ENCODE results near the gene BAHD1. TPM values are rescaled to one million over a fixed set of nuclear protein-coding genes. Genes with fewer than 3 reads are reported as not detected.
A peak's percentile ranks its signal among the peaks of the same experiment; 100 is the strongest.

The BAHD1 gene
- total RNA-seq, 4 donors from 2014 or later = 8.8 to 27.4 (median 13.5) TPM

DNA sequence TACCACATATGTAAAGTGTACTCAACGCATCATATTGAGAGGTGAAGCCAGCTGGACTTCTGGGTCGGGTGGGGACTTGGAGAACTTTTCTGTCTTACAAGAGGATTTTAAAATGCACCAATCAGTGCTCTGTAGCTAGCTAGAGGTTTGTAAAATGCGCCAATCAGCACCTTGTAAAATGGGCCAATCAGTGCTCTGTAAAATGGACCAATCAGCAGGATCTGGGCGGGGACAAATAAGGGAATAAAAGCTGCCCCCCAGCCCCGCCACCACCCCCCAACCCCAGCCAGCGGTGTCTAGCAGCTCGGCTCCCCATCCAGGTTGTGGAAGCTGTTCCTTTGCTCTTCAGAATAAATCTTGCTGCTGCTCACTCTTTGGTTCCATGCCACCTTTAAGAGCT, 41.4 kb upstream of the BAHD1 start:
- Histone ChIP-seq H3K4me3 (no peak overlapping the region), H3K4me1 (peaks cover 0 to 2% of the 10 kb centered on the region in 2 donors), H3K36me3 (no peaks in the 10 kb centered on the region), H3K27ac (no peak overlapping the region), H3K27me3 (no peaks in the 10 kb centered on the region), H3K9me3 (no peaks in the 10 kb centered on the region)
- ATAC-seq (no peak), DNase-seq (no peak)
- TF ChIP-seq, protein P1, sequence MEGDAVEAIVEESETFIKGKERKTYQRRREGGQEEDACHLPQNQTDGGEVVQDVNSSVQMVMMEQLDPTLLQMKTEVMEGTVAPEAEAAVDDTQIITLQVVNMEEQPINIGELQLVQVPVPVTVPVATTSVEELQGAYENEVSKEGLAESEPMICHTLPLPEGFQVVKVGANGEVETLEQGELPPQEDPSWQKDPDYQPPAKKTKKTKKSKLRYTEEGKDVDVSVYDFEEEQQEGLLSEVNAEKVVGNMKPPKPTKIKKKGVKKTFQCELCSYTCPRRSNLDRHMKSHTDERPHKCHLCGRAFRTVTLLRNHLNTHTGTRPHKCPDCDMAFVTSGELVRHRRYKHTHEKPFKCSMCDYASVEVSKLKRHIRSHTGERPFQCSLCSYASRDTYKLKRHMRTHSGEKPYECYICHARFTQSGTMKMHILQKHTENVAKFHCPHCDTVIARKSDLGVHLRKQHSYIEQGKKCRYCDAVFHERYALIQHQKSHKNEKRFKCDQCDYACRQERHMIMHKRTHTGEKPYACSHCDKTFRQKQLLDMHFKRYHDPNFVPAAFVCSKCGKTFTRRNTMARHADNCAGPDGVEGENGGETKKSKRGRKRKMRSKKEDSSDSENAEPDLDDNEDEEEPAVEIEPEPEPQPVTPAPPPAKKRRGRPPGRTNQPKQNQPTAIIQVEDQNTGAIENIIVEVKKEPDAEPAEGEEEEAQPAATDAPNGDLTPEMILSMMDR (IDR thresholded peaks at IDR 0.05 in 4 of 5, conservative IDR thresholded peaks at IDR 0.05 in 1 of 5) = no peak
- TF ChIP-seq POLR2A (IDR thresholded peaks at IDR 0.05) = no peak
- intact Hi-C loops (cut with DNase I; ENCODE audit: low total_unique reads) (no loop called here), in situ Hi-C loops (cut with MboI; ENCODE audit: low sequenced_read_pairs in 4 of 4) (no loop called here)

DNA sequence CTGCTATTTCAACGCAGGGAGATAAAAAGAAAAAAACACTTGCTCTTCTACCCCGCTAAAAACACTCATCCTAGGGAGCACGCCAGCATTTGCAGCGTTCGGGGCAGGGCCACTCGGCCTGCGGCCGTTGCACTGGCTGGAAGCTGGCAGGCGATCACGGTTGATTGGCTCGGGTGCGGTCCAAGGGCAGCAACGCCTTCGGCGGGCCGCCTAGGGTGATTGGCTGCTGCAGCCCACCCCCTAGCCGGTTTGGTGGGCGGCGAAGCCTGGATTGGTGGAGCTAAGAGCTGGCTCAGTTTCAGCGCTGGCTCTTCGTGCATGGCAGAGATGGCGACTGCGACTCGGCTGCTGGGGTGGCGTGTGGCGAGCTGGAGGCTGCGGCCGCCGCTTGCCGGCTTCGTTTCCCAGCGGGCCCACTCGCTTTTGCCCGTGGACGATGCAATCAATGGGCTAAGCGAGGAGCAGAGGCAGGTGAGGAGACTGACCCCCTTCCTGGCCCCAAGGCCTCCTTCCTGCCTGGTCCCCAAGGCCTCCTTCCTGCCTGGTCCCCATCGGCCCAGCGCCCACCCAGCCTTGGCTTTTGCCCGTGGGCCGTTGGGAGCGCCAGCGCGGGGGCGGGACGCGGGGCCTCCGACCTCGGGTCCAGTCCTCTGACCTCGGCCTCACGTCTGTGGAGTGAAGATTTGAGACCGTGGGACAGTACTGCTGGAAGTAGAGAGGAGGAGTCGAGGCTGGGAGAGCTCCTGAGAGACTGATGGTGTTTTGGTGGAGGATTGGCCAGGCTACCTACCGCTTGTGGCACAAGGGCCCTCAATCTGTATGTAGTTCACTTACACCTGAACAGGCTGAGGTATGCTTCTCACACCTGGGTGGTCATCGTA, 35.0 kb upstream of the BAHD1 start, which contains the start of gene IVD:
IVD (plus strand) TSS at position 295 of the 881 bp plus-strand sequence; CDS start at position 328, 33 bp downstream.
- H3K4me1 ChIP-seq = peaks cover 8 to 11% of the 10 kb centered on the region in 2 donors
- H3K4me3 ChIP-seq = peak within 1 kb of the TSS; percentile 64 to 87 (median 73)
- H3K27ac ChIP-seq = peak within 1 kb of the TSS; percentile 74 to 81 (median 75)
- no peaks in the 10 kb centered on the region for H3K9me3 ChIP-seq
- intact Hi-C loops (cut with DNase I; ENCODE audit: low total_unique reads) (loop anchor here (1.0 to 10.0 kb wide), 3 partner anchors 25 to 361 kb away; partner anchors contain the start of gene INAFM2), in situ Hi-C loops (cut with MboI; ENCODE audit: low sequenced_read_pairs in 4 of 4) (loop anchor here in 1 of 4 donors (25.0 kb wide), 1 partner anchor 368 kb away; the partner anchor contains the start of gene SRP14)
- H3K27me3 ChIP-seq = no peaks in the 10 kb centered on the region
- H3K36me3 ChIP-seq = peaks cover 0 to 16% of the 10 kb centered on the region in 2 donors
- TF ChIP-seq, protein P1 (IDR thresholded peaks at IDR 0.05 in 4 of 5, conservative IDR thresholded peaks at IDR 0.05 in 1 of 5) = no peak
- peak; percentile 41 to 45 for TF ChIP-seq POLR2A (IDR thresholded peaks at IDR 0.05)
- ATAC-seq (peak; percentile 93 to 97), DNase-seq (peak; percentile 90 to 94)

DNA sequence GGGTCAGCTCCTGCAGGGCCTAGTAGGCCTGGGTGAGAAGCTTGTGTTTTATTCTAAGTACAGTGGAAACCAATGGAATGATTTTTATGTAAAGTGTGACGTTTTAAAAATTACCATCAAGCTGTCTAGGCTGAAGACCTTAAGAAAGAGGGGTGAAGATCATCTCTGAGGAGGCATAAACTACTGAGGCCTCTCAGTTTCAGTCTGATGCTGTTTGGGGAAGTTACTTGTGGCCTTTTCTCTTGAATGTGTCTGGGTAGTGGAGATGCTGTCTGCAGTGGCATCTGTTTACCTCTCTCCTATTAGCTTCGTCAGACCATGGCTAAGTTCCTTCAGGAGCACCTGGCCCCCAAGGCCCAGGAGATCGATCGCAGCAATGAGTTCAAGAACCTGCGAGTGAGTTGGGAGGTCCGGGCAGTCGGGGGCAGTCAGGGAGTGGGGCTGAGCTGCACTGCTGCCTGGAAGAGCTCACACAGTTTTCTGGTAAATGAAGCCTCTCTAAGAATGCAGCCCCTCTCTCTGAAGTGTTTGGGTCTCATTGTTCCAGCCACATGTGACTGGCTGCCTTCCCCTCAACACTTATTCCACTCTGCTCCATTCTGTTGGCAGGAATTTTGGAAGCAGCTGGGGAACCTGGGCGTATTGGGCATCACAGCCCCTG, 33.3 kb upstream of the BAHD1 start:
- intact Hi-C loops (cut with DNase I; ENCODE audit: low total_unique reads) (loop anchor here (5.0 to 10.0 kb wide), 2 partner anchors 85 to 363 kb away; partner anchors contain the start of gene INAFM2), in situ Hi-C loops (cut with MboI; ENCODE audit: low sequenced_read_pairs in 4 of 4) (loop anchor here in 1 of 4 donors (25.0 kb wide), 1 partner anchor 370 kb away; the partner anchor contains the start of gene SRP14)
- Histone ChIP-seq H3K36me3 (peaks cover 0 to 29% of the 10 kb centered on the region in 2 donors), H3K27ac (no peak overlapping the region), H3K4me1 (peaks cover 8 to 11% of the 10 kb centered on the region in 2 donors), H3K27me3 (no peaks in the 10 kb centered on the region), H3K4me3 (no peak overlapping the region), H3K9me3 (no peaks in the 10 kb centered on the region)
- TF ChIP-seq, protein P1 (IDR thresholded peaks at IDR 0.05 in 4 of 5, conservative IDR thresholded peaks at IDR 0.05 in 1 of 5) = no peak
- TF ChIP-seq POLR2A (IDR thresholded peaks at IDR 0.05) = no peak
- ATAC-seq (no peak), DNase-seq (no peak)

DNA sequence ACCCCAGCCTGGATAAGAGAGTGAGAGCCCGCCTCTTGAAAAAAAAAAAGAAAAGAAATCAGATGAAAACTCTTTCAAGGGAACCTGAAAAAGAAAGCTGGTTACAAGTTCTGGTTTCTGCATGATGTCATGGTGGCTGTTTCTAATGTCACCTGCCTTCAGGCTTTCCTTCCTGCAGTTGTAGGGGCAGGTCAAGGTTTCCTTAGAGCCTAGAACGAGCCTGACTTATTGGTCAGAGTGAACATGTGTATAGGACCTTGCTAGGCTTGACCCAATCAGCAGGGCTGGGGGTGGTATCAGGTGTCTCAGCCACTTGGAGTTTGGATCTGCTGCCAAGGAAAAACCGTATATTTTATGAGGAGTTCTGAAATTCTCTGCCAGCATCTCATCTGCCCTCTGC, 31.4 kb upstream of the BAHD1 start:
- intact Hi-C loops (cut with DNase I; ENCODE audit: low total_unique reads) = loop anchor here (5.0 to 10.0 kb wide), 2 partner anchors 87 to 365 kb away; partner anchors contain the start of gene INAFM2
- peaks cover 8 to 11% of the 10 kb centered on the region in 2 donors for H3K4me1 ChIP-seq
- in situ Hi-C loops (cut with MboI; ENCODE audit: low sequenced_read_pairs in 4 of 4) = loop anchor here in 1 of 4 donors (25.0 kb wide), 1 partner anchor 372 kb away; the partner anchor contains the start of gene SRP14
- ATAC-seq = no peak
- no peaks in the 10 kb centered on the region for H3K27me3 ChIP-seq
- peaks cover 0 to 39% of the 10 kb centered on the region in 2 donors for H3K36me3 ChIP-seq
- no peaks in the 10 kb centered on the region for H3K9me3 ChIP-seq
- no peak overlapping the region for H3K4me3 ChIP-seq
- no peak for TF ChIP-seq POLR2A (IDR thresholded peaks at IDR 0.05)
- DNase-seq = no peak
- H3K27ac ChIP-seq = no peak overlapping the region

Measured in gastrocnemius medialis (tissue), 4 donors.